ENCODE data around the gene RTKN.
"Not testable (repeated sequence)": the region's sequence is repeated elsewhere in the genome, so short reads cannot be mapped to it uniquely, and the experiment has no call there.

Gene RTKN

GRCh38 chr2:74439373-74439772 lies 2.4 kb downstream of the RTKN start:
- in situ Hi-C loops (cut with HindIII; ENCODE audit: low sequenced_read_pairs), result no loop called here

GRCh38 chr2:74438248-74438647 lies 3.5 kb downstream of the RTKN start:
- in situ Hi-C loops (cut with HindIII; ENCODE audit: low sequenced_read_pairs), result no loop called here

- in situ Hi-C loops (cut with HindIII; ENCODE audit: low sequenced_read_pairs), result no loop called here
Measured at GRCh38 chr2:74436848-74437695, 4.7 kb downstream of the RTKN start.

DNA sequence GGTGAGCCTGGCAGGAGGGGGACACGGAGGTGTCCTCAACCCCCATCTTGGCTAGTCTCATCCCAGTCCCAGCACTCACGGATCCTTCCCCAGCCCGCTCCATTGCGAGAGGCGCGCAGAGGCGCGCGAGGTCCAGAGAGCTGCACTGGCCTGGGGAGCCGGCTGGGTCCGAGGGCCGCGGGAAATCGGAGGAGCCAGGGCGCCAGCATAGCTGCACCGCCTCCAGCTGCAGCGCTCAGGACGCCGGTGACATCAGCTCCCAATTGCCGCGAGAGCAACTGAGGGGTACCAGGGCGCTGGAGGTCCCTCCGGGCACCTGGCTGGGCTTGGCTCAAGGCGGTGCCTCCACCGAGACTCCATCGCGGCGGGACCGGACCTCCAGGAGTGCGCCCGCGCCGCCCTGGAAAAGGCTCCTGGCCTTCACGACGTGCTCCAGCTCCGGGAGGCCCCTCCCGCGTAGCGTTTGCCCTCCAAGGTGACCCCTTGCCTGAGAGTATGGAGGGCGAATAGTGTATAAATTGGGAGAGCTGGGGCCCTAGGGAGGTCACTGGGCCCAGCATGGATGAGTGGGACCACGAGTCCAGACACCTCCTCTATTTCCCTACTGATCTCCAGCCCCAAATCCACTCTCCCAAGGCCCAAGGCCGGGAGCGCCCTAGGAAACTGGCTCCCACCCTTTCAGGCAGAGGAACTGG lies 5.5 kb downstream of the RTKN start:
- in situ Hi-C loops (cut with HindIII; ENCODE audit: low sequenced_read_pairs), result no loop called here

GRCh38 chr2:74430502-74430901 lies 11.2 kb downstream of the RTKN start:
- in situ Hi-C loops (cut with HindIII; ENCODE audit: low sequenced_read_pairs), result no loop called here

DNA sequence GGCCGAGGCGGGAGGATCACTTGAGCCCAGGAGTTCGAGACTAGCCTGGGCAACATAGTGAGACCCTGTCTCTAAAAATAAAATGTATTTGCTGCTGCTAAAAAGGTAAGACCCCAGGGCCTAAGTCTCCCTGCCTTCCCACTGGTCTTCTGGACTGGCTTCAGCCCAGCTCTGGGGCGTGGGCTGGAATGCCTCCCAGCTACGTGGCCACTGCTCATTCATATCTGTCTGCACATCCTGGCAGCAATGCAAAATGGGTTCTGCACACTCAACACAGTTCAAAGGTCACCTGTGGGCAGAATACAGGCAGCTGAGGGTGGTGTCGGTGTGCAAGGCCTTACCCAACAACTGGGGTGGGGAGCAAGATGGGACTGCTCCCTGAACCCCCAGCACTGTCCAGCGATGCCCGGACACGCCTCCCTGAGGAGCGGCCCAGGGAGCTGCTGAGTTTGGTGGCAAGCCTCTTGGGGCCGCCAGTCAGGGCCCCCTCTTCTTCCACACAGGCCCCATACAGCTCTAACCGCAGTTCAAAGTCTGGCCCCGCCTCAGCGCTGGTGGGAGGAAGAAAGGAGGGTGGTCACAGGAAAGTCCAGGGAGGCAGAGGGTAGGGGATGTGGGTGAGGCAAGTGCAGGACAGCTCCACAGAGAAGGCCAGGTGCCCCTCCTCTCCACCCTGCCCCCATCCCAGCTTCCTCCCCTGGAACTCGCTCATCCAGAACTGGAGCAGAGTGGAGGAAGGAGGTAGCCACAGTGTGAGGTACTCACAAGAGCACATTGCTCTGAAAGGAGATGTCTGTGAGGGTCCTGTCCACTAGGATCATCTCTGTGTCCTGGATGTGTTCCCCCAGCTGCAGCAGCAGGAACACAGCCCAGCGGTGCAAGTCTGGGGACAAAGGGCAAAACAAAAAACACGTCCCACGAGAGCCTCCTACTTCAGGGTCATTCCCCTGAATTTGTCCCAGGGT lies 12.0 kb downstream of the RTKN start:
- in situ Hi-C loops (cut with HindIII; ENCODE audit: low sequenced_read_pairs), result no loop called here

DNA sequence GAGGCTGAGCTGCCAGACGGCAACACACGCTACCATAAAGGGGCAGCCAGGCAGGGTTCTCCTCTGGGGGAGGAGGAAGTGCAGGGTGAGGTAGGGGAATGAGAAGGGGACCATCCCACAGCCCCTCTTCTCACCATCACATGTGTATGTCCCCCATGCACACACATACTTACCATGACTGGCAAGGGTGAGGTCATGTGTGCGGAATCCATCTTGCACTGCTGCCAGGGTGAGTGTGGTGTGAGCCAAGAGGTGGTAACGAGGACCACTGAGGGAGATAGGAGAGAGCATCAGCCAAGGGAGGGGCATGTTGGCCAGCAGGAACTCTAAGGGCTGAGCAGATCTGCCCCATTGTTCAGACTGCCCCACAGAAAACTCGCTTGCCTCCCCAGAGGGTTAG lies 13.1 kb downstream of the RTKN start:
- in situ Hi-C loops (cut with HindIII; ENCODE audit: low sequenced_read_pairs), result no loop called here

GRCh38 chr2:74427551-74427950 lies 14.2 kb downstream of the RTKN start:
- in situ Hi-C loops (cut with HindIII; ENCODE audit: low sequenced_read_pairs), result no loop called here

GRCh38 chr2:74426181-74426758 lies 15.5 kb downstream of the RTKN start:
- in situ Hi-C loops (cut with HindIII; ENCODE audit: low sequenced_read_pairs), result no loop called here

DNA sequence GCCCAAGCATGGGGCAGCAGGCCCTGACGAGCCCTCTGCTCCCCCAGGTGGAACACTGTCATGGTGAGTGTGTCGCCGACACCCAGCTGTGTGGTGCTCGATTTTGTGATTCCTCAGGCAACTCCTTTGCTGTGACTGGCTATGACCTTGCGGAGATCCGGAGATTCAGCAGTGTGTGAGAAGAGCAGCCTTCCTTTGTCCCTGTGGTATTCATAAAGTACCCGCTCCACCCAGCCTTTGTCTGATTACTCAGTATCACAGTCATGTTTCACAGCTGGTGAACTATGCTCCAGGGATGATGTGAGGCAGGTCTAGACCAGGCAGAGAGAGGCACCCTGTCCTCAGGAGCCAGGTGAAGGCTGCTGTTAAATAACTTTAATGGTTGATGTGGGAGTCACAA lies 16.2 kb downstream of the RTKN start:
- in situ Hi-C loops (cut with HindIII; ENCODE audit: low sequenced_read_pairs), result no loop called here

DNA sequence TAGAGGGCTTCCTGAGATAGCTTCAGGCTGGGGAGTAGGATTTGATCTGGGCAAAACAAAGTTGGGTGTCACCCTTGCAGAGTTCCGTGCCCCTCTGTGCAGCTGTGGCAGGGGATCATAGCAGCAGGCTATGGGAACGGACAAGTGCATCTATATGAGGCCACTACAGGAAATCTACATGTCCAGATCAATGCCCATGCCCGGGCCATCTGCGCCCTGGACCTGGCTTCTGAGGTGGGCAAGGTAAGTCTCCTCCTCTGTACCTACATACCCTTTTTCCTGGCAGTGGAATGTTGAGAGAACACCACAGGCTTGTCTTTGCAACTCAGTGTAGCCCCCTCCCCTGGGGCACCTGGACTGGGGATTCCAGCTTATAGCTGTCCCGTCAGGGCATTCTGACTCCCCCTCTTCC lies 16.7 kb downstream of the RTKN start:
- in situ Hi-C loops (cut with HindIII; ENCODE audit: low sequenced_read_pairs), result no loop called here

DNA sequence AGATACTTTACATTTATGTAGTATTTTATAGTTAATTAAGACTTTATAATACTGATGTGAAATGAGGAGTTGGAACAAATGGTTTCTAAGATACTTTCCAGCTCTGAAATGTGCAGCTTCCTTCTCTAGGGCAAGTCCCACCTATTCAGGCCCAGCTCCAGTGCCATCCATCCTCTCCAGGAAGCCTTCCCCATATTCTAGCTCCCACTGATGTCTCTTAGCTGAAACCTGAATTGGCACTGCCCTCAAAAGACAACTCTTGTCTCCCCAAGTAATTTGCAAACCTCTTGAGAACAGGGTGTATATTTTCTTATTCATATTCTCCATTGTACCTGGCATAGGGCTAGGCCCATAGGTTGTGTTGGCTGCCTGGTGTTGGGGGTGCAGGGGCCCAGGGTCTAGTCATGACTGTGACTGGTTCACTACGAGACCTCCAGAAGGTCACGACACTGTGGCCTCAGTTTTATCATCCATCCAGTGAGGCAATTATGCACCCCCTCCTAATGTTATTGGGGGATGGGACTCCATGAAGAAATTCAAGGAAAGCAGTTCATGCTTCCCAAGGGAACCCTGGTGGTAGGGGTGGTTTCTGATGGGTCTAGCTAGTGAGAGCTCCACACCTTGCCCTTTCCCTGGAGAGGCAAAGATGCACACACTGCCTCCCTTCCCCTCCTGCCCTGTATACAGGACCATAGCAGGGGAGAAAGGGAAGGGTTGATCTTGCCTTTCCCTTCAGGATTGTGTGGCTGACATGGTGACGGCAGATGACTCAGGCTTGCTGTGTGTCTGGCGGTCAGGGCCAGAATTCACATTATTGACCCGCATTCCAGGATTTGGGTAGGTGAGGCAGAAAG lies 17.4 kb downstream of the RTKN start:
- in situ Hi-C loops (cut with HindIII; ENCODE audit: low sequenced_read_pairs), result no loop called here

- in situ Hi-C loops (cut with HindIII; ENCODE audit: low sequenced_read_pairs), result no loop called here
Measured at GRCh38 chr2:74423231-74424095, 18.3 kb downstream of the RTKN start.

DNA sequence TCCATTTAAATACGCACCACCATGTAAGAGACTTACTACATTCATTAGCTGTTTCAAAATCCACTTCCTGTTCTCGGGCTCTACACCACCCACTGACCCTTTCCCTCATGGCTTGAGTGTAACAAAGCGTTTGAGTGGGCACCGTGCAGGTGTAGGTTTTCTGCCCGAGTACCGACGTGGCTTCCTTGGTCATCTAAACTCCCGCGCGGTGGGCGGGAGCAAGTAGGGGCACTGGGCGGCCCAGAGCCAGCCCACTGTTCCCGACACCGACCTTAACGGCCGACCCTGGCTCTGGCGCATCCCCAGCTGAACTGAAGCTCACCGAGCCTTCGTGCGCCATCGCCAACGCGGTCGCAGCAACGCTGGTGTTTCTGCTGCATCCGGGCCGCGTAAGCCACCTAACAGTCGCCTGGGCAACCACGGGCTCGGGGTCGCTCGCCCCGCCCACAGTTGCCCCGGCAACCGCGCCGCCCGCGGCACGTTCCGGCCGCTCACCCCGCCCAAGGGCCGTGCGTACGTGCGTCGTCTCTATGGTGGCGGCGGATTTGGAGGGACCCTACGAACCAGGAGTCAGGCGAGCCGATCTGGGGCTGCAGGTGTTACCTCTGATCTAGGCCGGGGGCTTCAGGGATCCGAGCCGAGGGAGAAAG lies 20.4 kb downstream of the RTKN start, which contains the start of the genes C2orf81 and WDR54:
TSS of gene C2orf81 (minus strand) at position 399 of the 650 bp plus-strand sequence. CDS start at position 340, 59 bp downstream.
TSS of gene WDR54 (plus strand) at position 510 of the 650 bp plus-strand sequence. CDS start 424 bp downstream, outside the sequence.
- in situ Hi-C loops (cut with HindIII; ENCODE audit: low sequenced_read_pairs), result no loop called here

DNA sequence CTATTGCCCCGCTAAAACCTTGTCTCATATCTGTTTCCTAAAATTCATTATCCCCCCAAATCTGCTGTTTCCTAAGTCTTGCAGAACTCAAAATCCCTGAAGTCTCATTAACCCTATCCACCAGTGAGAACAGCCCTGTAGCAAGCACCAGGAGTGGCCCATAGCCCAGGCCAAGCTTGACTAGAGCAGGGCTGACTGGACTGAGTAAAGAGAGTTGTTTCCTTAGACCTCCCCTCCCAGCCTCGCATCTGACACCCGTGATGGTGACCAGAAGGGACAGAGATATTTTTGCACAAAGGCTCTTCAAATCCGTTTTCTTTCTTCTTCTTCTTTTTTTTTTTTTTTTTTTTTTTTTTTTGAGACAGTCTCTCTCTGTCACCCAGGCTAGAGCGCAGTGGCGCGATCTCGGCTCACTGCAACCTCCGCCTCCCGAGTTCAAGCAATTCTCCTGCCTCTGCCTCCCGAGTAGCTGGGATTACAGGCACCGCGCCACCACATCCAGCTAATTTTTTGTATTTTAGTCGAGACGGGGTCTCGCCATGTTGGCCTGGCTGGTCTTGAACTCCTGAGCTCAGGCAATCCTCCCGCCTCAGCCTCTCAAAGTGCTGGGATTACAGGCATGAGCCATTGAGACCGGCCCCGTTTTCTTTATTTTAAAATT lies 21.2 kb downstream of the RTKN start:
- in situ Hi-C loops (cut with HindIII; ENCODE audit: low sequenced_read_pairs), result not testable (repeated sequence)

- in situ Hi-C loops (cut with HindIII; ENCODE audit: low sequenced_read_pairs), result no loop called here
Measured at GRCh38 chr2:74420006-74420405, 21.7 kb downstream of the RTKN start.

- in situ Hi-C loops (cut with HindIII; ENCODE audit: low sequenced_read_pairs), result no loop called here
Measured at GRCh38 chr2:74419345-74419744, 22.4 kb downstream of the RTKN start.

DNA sequence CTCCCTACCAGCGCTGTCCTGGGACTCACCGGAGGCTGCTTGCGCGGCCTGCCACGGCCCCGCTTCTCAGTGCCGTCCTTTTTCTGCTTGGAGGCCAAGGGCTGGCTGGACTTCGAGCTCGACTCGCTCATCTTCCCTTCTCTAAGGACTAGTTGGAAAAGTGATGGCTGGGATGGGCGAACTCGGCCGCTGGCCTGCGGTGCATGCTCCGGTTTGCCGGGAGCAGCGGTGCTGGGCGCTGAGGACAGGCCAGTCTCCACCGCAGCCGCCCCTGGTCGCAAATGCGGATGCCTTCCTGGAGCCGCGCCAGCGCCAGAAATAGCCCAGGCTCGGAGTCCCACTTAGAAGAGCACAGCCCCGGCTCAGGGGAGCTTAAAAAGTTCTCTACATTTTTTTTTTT lies 23.4 kb downstream of the RTKN start:
- in situ Hi-C loops (cut with HindIII; ENCODE audit: low sequenced_read_pairs), result no loop called here

All from DLD1 (cell line).